Measurements from ENCODE around the gene ZNF821.

DNA sequence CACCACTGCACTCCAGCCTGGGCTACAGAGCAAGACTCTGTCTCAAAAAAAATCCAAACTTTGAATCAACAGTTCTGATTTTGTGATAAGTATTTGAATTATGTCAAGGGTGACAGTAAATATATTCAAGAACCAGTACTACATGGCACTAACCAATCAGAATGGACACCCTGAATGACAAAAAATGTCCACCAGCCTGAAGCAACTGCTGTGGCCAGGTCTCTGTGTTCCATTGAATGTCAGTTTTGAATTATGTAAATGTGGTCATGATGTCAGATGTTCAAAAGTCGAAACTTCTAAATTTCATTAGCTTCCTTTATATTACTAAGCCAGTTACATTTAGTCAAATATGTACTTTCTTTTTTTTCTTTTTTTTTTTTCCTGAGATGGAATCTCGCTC, 53.6 kb downstream of the ZNF821 start:
- TF ChIP-seq, protein P1, sequence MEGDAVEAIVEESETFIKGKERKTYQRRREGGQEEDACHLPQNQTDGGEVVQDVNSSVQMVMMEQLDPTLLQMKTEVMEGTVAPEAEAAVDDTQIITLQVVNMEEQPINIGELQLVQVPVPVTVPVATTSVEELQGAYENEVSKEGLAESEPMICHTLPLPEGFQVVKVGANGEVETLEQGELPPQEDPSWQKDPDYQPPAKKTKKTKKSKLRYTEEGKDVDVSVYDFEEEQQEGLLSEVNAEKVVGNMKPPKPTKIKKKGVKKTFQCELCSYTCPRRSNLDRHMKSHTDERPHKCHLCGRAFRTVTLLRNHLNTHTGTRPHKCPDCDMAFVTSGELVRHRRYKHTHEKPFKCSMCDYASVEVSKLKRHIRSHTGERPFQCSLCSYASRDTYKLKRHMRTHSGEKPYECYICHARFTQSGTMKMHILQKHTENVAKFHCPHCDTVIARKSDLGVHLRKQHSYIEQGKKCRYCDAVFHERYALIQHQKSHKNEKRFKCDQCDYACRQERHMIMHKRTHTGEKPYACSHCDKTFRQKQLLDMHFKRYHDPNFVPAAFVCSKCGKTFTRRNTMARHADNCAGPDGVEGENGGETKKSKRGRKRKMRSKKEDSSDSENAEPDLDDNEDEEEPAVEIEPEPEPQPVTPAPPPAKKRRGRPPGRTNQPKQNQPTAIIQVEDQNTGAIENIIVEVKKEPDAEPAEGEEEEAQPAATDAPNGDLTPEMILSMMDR (IDR thresholded peaks at IDR 0.05 in 8 of 11, conservative IDR thresholded peaks at IDR 0.05 in 3 of 11) = no peak
- TF ChIP-seq POLR2A (IDR thresholded peaks at IDR 0.05) = no peak
